Adrenal gland (tissue), 12 donors: ENCODE results near the gene AGBL4. TPM values are rescaled to one million over a fixed set of nuclear protein-coding genes. Genes with fewer than 3 reads are reported as not detected.

Source experiments
- DNase-seq, 7 donors: peaks; one replicate each; pipeline ENCODE4 v3.0.0-alpha.2; 2019 to 2020
- H3K27ac ChIP-seq, 5 donors: fragments of 200-600 bp; sonication (generic) in 4 of 5; 1 replicate in 3 of 5; 2 replicates in 2 of 5; pipeline versions ENCODE4 v1.5.1 to v1.8.0; 2016 to 2020; ENCODE audit warnings: mild to moderate bottlenecking in 1 of 5
- H3K27me3 ChIP-seq: fragments of 200-600 bp; 2 replicates; pipeline ENCODE4 v1.8.0; 2021
- H3K36me3 ChIP-seq, 2 donors: fragments of 200-600 bp; replicated peaks in 1 of 2; 1 replicate in 1 of 2; 2 replicates in 1 of 2; pipeline versions ENCODE4 v1.5.1 to v1.8.0; 2018 to 2022
- H3K4me1 ChIP-seq, 2 donors: fragments of 200-600 bp; replicated peaks in 1 of 2; 1 replicate in 1 of 2; 2 replicates in 1 of 2; pipeline versions ENCODE4 v1.5.1 to v1.8.0; 2018 to 2021
- H3K4me3 ChIP-seq, 4 donors: fragments of 200-600 bp; sonication (generic) in 3 of 4; one replicate each; pipeline ENCODE4 v1.5.1; 2016 to 2018
- H3K9me3 ChIP-seq, 3 donors: fragments of 200-600 bp; sonication (generic) in 1 of 3; replicated peaks in 1 of 3; 1 replicate in 2 of 3; 2 replicates in 1 of 3; pipeline versions ENCODE4 v1.5.1 to v1.8.0; 2016 to 2021
- CTCF ChIP-seq, 6 experiments: fragments of 450-650 bp in 4 of 6; fragments of 200-600 bp in 2 of 6; sonication (generic) in 1 of 6; IDR thresholded peaks; 1 replicate in 5 of 6; 2 replicates in 1 of 6; pipeline versions ENCODE4 v1.5.1 to v1.8.0; 2016 to 2021; ENCODE audit warnings: antibody characterized with exemption in 6 of 6, mild to moderate bottlenecking in 2 of 6, moderate library complexity in 1 of 6
- POLR2A ChIP-seq, 2 donors: fragments of 450-650 bp; IDR thresholded peaks; one replicate each; pipeline ENCODE4 v1.6.1; 2017; ENCODE audit warnings: antibody characterized with exemption in 2 of 2, mild to moderate bottlenecking in 2 of 2, moderate library complexity in 1 of 2
- WGBS, 4 donors: extraction: QIAGEN DNeasy Blood & Tissue Kit in 2 of 4; methylation state at CpG; one replicate each; pipeline versions ENCODE4 v1.1.5 to v1.1.7; 2013 to 2017; 5-methylcytosine and 5-hydroxymethylcytosine counted together
- intact Hi-C, 2 donors: fragments of 100-400 bp; cut with DNase I; formaldehyde crosslinking; loops; one replicate each; pipeline versions ENCODE4 v1.14.1 to v1.15.0; 2022 to 2023
- polyA plus RNA-seq, 3 donors: library from polyadenylated mRNA; stranded (reverse); fragments of 200-250 nt in 2 of 3; fragments of 350-450 nt in 1 of 3; fragmentation: Illumina TruSeq in 1 of 3; extraction: RNeasy Lipid Tissue Mini Kit (QIAGEN cat#74804) in 1 of 3; gene quantifications; one replicate each; pipeline ENCODE4 v1.2.3, GENCODE V29; 2013 to 2014
- total RNA-seq, 9 donors: library from RNA; depleted of rRNA in 4 of 9; stranded (reverse); fragments of >200 nt in 4 of 9; fragments of 120-200 nt in 1 of 9; fragmentation: NEBNext Ultra II Directional in 1 of 9; extraction: Animal tissue kit (Norgen Biotek cat#: 25700) in 1 of 9; gene quantifications; one replicate each; pipeline versions ENCODE4 v1.1.0 to v1.2.4, GENCODE V29; 2013 to 2023
- donor health status: healthy with polysubstance abuse.
- donor health status: Bipolar disorder and iron deficiency.
- donor health status: DM: yes; HTN: yes; CAD: no.
- donor health status: DM: no; HTN: no; CAD: no.
- donor health status: DM: no; HTN: no; CAD: no.
- donor health status: DM: yes; HTN: yes; CAD: no.

Gene AGBL4
- total and polyA plus RNA-seq, 12 donors, result 0.10 to 1.9 (median 0.80) TPM; not detected in 2

GRCh38 chr1:48939042-48939441 is 1084.7 kb downstream of the AGBL4 start:
- Histone ChIP-seq H3K4me3 (no peak overlapping the region), H3K9me3 (no peaks in the 10 kb centered on the region), H3K27ac (no peak overlapping the region), H3K4me1 (no peaks in the 10 kb centered on the region), H3K36me3 (no peaks in the 10 kb centered on the region), H3K27me3 (no peaks in the 10 kb centered on the region)
- TF ChIP-seq POLR2A (IDR thresholded peaks at IDR 0.05) (no peak), CTCF (IDR thresholded peaks at IDR 0.05) (no peak)
- WGBS, 4 donors, result 49 to 60% (median 54%) methylated on average over 3 of the region's 3 CpGs
- intact Hi-C loops, result no loop called here
- no peak for DNase-seq

- H3K36me3 ChIP-seq, result no peaks in the 10 kb centered on the region
- H3K4me3 ChIP-seq, result no peak overlapping the region
- H3K27ac ChIP-seq, result no peak overlapping the region
- TF ChIP-seq CTCF (IDR thresholded peaks at IDR 0.05) (no peak), POLR2A (IDR thresholded peaks at IDR 0.05) (no peak)
- no peak for DNase-seq
- no peaks in the 10 kb centered on the region for H3K9me3 ChIP-seq
- no peaks in the 10 kb centered on the region for H3K4me1 ChIP-seq
- no peaks in the 10 kb centered on the region for H3K27me3 ChIP-seq
- 88 to 100% (median 92%) methylated on average over 1 of the region's 1 CpG for WGBS, 4 donors
- intact Hi-C loops, result no loop called here
Measured at GRCh38 chr1:48937732-48938131, 1086.0 kb downstream of the AGBL4 start.

GRCh38 chr1:48936436-48936835 is 1087.3 kb downstream of the AGBL4 start:
- Histone ChIP-seq H3K27me3 (no peaks in the 10 kb centered on the region), H3K9me3 (no peaks in the 10 kb centered on the region), H3K27ac (no peak overlapping the region), H3K4me3 (no peak overlapping the region), H3K36me3 (no peaks in the 10 kb centered on the region), H3K4me1 (peaks cover 0 to 5% of the 10 kb centered on the region in 2 donors)
- DNase-seq, result no peak
- WGBS, 4 donors, result 55 to 84% (median 79%) methylated on average over 2 of the region's 2 CpGs
- intact Hi-C loops, result no loop called here
- TF ChIP-seq CTCF (IDR thresholded peaks at IDR 0.05) (no peak), POLR2A (IDR thresholded peaks at IDR 0.05) (no peak)

- TF ChIP-seq CTCF (IDR thresholded peaks at IDR 0.05) (no peak), POLR2A (IDR thresholded peaks at IDR 0.05) (no peak)
- no peak overlapping the region for H3K27ac ChIP-seq
- WGBS, 4 donors, result 54 to 62% (median 57%) methylated on average over 1 of the region's 1 CpG
Measured at GRCh38 chr1:48932366-48932765, 1091.4 kb downstream of the AGBL4 start.

More at GRCh38 chr1:48932366-48932765, 1091.4 kb downstream of the AGBL4 start:
- no peaks in the 10 kb centered on the region for H3K27me3 ChIP-seq
- no peaks in the 10 kb centered on the region for H3K9me3 ChIP-seq
- peaks cover 0 to 9% of the 10 kb centered on the region in 2 donors for H3K4me1 ChIP-seq
- intact Hi-C loops, result no loop called here
- DNase-seq, result no peak
- no peak overlapping the region for H3K4me3 ChIP-seq
- H3K36me3 ChIP-seq, result no peaks in the 10 kb centered on the region
